Skin of body (tissue), 2 donors: Measurements from ENCODE around the gene ACAT1. TPM values are rescaled to one million over a fixed set of nuclear protein-coding genes. Genes with fewer than 3 reads are reported as not detected.
"Not testable (repeated sequence)": the region's sequence is repeated elsewhere in the genome, so short reads cannot be mapped to it uniquely, and the experiment has no call there.

Source experiments
- DNase-seq: peaks from one replicate; lab custom pipeline; 2025; lab: John Stamatoyannopoulos, UW
- total RNA-seq: library from RNA; depleted of rRNA; stranded (reverse); fragments of >200 nt; gene quantifications from one replicate; pipeline ENCODE4 v1.2.3, GENCODE V29; 2014

The ACAT1 gene
- total RNA-seq: 58.5 TPM

- DNase-seq: peak; percentile 85
These were observed at the start of gene ACAT1 for GRCh38 chr11:108121274-108122155. Gene ACAT1 (plus strand): TSS chr11:108121567. CDS start chr11:108121607, 40 bp downstream.

DNA sequence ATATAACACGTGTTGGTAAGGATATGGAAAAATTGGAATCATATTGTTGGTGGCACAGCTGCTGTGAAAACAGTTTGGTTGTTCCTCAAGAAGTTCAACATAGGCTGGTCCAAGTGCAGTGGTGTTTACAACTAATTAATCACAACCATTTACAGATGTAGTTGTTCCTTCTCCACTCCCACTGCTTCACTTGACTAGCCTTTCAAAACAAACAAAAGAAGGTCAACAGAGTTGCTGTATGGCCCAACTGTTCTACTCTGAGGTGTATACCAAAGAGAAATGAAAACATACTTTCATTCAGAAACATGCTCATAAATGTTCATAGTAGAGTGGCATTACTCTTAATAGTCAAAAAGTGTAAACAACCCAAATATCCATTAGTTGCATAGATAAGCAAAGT lies 36.6 kb upstream of the ACAT1 start:
- DNase-seq: no peak

DNA sequence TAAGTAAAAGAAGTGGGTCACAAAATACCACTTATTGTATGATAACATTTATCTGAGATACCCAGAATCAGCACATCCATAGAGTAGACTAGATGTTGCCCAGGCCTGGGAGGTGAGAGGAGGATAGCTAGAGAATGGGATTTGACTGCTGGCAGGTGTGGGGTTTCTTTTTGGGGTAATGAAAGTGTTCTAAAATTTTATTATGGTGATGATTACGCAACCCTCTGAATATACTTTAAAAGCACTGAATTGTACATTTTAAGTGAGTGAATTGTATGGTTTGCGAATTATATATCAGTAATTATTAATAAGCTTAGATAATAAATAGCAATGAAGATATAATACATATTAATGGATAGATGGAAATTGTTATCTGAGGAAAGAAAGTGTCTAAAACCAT lies 35.7 kb upstream of the ACAT1 start:
- no peak for DNase-seq

DNA sequence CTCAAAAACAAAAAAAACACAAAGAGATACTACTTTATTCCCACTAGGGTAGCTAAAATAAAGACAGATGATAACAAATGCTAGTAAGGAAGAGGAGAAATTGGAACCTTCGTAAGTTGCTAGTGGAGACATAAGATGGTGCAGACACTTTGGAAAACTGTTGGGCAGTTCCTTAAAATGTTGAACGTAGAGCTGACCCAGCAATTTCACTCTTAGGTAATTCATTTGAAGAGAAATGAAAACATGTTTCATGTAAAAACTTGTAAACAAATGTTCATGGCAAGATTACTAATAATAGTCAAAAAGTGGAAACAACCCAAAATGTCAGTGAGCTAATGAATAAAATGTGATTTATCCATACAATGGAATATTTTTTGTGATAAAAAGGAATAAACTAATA lies 29.2 kb upstream of the ACAT1 start:
- no peak for DNase-seq

DNA sequence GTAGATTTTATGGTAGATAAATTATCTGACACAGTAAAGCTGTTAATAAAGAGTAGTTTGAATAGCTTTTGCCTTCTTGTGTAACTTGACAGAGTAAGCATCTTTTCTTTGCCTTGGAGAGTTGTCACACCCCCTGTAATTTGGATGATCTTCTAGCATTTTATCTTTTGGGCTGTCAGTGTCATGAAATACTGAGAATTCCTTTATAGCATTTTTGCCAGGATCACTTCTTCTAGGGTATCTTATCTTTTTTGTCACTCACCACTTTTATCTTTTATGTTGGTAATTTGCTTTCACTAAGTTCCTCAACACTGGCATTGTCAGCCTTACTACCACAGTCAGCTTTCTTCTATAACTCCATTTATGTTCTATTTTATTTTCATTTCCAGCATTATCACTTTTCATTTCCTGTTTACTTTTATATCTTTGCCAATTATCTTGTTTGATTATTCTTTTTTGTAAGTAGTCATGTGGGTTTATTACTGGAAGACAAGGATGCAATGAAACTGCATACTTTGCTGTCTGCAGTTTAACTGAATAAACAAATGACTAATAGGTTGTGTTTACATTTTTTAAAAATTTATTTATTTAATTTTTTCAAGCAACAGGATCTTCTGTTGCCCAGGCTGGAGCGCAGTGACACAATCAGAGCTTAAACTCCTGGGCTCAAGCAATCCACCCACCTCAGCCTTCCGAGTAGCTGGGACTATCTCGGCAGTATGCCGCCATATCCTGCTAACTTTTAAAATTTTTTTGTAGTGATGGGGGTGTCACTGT lies 28.1 kb upstream of the ACAT1 start:
- DNase-seq: no peak

DNA sequence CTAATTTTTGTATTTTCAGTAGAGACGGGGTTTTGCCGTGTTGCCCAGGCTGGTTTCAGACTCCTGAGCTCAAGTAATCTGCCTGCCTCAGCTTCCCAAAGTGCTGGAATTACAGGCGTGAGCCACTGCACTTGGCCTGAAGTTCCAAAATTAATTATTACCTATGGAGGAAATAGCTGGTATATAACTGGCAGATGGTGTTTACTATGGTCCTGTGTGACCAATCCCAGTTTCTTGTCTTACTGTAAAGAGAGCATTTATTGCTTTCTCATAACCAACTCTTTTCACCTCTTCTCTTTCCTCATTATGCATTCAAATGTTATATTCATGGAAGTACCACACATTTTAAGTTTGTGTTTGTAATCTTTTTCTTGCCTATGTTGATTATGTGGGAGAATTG lies 24.2 kb upstream of the ACAT1 start:
- no peak for DNase-seq

GRCh38 chr11:108101090-108101775 lies 20.1 kb upstream of the ACAT1 start:
- DNase-seq: no peak

DNA sequence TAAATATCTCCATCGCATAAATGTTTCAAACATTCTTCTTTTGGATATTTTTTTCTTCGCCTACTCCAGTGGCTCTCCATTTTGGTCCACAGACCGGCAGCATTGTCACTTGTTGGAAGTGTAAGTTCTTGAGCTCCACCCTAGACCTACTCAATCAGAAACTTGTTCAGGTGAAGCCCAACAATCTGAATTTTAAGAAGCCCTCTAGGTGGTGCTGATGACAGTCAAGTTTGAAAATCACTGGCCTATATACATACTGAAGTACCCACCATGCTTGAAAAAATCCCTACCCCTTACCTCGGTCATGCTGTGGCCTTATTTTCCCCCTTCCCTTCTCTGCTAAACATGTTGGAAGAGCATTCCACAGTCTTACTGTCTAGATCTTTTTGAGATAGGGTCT lies 10.2 kb upstream of the ACAT1 start:
- DNase-seq: no peak

DNA sequence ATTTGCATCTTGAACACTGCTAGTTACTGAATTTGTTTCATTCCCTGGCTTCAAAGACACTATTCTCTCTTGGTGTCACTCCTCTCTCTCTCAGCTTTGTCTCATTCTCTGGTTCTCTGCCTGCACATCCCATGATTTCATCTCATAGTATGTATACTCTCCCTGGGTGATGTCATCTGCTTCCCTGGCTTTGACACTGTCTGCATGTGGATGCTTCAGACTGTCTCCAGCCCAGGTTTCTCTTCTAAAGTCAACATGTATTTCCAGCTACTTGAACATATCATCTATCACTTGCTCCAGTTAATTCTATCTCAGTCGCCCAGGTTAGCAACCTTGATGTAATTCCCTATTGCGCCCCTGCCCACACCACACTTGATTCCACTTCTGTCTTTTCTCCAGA lies 9.3 kb upstream of the ACAT1 start:
- DNase-seq: no peak

- DNase-seq: peak; percentile 14
These were observed 5.7 kb upstream of the ACAT1 start for GRCh38 chr11:108115500-108116140.

DNA sequence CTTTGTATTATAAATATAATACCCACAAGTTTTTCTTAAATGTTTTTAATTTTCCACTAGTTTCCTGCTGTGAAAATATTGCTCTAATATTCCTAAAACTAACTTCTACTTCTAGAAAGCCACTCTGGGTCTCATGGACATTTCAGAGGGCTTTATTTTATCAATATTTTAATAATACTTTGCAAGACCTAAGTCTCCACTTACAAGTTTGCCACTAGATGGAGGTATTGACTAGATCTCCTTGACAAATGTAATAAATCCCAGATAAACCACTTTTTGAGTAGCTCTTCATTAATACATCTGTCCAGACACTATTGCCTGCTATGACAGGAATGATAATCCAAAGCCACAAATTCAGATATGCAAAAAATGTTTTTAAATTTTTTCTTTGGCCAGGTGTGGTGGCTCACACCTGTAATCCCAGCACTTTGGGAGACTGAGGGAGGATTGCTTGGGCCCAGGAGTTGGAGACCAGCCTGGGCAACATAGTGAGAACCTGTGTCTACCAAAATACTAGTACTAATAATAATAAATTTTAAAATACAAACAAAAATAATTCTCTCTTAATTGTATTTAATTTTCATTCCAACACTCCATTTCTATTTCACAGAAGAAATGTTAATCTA lies 3.5 kb upstream of the ACAT1 start:
- DNase-seq: peak; percentile 34

GRCh38 chr11:108120936-108121273 lies 462 bp upstream of the ACAT1 start:
- DNase-seq: not testable (repeated sequence)

DNA sequence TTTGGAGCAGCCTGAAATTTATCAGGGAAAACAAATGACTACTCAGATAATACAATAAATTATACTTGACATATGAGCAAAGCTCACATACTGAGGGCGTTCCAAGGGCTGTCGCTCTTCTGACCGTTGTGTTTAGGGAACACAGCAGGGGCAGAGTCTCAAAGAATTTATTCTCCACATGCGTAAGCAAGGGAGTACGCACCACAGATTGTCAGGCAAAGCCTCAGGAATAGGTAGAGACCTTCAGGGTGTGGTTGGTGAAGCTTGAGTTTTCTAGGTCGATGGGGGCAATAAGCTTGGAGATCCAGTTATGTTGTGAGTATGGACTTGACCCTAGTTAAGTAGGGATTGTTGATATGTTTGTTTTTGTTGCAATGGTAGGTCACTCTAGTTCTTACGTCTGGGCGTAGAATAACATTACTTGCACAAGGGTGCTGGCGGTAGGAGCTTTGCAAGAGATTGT lies 830 bp downstream of the ACAT1 start:
- peak; percentile 14 for DNase-seq

DNA sequence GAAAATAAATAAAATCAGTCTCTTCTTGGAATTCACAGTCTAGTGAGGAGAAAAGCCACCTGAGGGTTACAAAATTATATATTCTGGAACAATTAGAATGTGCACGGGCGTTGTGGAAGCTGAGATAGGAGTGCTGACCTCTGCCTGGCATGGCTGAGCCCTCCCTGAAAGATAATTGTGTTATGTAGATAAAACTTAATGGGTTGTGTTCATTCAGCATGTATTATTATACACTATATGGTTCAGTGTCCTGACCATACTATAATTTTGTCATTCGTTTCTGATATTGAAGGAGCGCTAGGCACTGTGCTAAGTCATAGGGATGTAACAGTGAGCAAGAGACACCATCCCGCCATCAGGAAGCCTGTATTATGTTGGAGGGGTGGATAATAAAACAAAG lies 3.7 kb downstream of the ACAT1 start:
- DNase-seq: no peak

GRCh38 chr11:108128772-108129171 lies 7.4 kb downstream of the ACAT1 start:
- no peak for DNase-seq

GRCh38 chr11:108131993-108132392 lies 10.6 kb downstream of the ACAT1 start:
- DNase-seq: no peak

- not testable (repeated sequence) for DNase-seq
These were observed 11.7 kb downstream of the ACAT1 start for GRCh38 chr11:108132993-108133538.

- DNase-seq: no peak
These were observed 14.6 kb downstream of the ACAT1 start for GRCh38 chr11:108135845-108136544.

DNA sequence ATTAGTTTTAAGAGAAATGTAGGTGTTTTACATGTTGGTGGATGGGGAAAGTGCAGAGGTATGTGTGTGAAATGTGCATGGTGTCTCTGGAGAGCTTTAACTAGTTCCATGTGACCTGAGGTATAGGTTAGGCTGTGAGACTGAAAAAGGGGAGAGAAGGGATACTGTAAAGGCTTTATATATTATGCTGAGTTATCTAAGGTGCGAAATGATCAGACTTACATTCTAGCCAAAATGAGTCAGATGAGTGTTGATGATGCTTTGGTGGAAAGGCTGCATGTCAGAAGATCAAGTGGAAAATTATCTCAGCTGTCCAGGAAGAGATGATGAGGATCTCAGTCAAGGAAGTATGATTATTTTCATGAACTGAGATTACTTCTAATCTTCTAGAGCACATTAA lies 15.8 kb downstream of the ACAT1 start:
- DNase-seq: no peak

GRCh38 chr11:108142304-108142703 lies 20.9 kb downstream of the ACAT1 start:
- no peak for DNase-seq
